Heart left ventricle (tissue), 16 donors: ENCODE measurements around the gene SMIM45.

Experiments
- ATAC-seq, 4 donors: fragments of 200-7000 bp; cut with Tn5 transposase; one replicate each; pipeline ENCODE4 v1.9.1; 2020 to 2022; ENCODE audit warnings: moderate library complexity in 4 of 4, mild to moderate bottlenecking in 3 of 4, moderate number of reproducible peaks in 1 of 4
- DNase-seq, 5 donors: peaks; one replicate each; pipeline ENCODE4 v3.0.0-alpha.2; 2020
- H3K27ac ChIP-seq, 12 donors: fragments of 200-600 bp; sonication (generic) in 4 of 12; one replicate each; pipeline versions ENCODE4 v1.5.0 to v1.8.0; 2016 to 2022; ENCODE audit warnings: mild to moderate bottlenecking in 2 of 12
- H3K27me3 ChIP-seq, 9 donors: fragments of 200-600 bp; sonication (generic) in 2 of 9; one replicate each; pipeline versions ENCODE4 v1.5.1 to v1.8.0; 2016 to 2022; ENCODE audit warnings: mild to moderate bottlenecking in 3 of 9
- H3K36me3 ChIP-seq, 9 donors: fragments of 200-600 bp; sonication (generic) in 2 of 9; one replicate each; pipeline versions ENCODE4 v1.5.0 to v1.8.0; 2018 to 2022; ENCODE audit warnings: mild to moderate bottlenecking in 2 of 9
- H3K4me1 ChIP-seq, 12 donors: fragments of 200-600 bp; sonication (generic) in 4 of 12; one replicate each; pipeline versions ENCODE4 v1.5.0 to v1.8.0; 2016 to 2022; ENCODE audit warnings: mild to moderate bottlenecking in 3 of 12
- H3K4me3 ChIP-seq, 12 donors: fragments of 200-600 bp; sonication (generic) in 4 of 12; one replicate each; pipeline versions ENCODE4 v1.5.0 to v1.8.0; 2017 to 2022; ENCODE audit warnings: mild to moderate bottlenecking in 9 of 12, moderate library complexity in 4 of 12
- H3K9me3 ChIP-seq, 12 donors: fragments of 200-600 bp; sonication (generic) in 4 of 12; one replicate each; pipeline versions ENCODE4 v1.5.0 to v1.8.0; 2016 to 2022; ENCODE audit warnings: mild to moderate bottlenecking in 1 of 12
- CTCF ChIP-seq, 12 donors: fragments of 200-600 bp; sonication (generic) in 4 of 12; IDR thresholded peaks; one replicate each; pipeline versions ENCODE4 v1.5.0 to v1.8.0; 2018 to 2022; ENCODE audit warnings: antibody characterized with exemption in 12 of 12, mild to moderate bottlenecking in 5 of 12
- POLR2A ChIP-seq, 2 donors: fragments of 450-650 bp; IDR thresholded peaks; one replicate each; pipeline ENCODE4 v1.6.1; 2017; ENCODE audit warnings: antibody characterized with exemption in 2 of 2, mild to moderate bottlenecking in 2 of 2, moderate library complexity in 2 of 2
- WGBS, 4 donors: extraction: QIAGEN DNeasy Blood & Tissue Kit in 2 of 4; methylation state at CpG; one replicate each; pipeline versions ENCODE4 v1.1.5 to v1.1.7; 2013 to 2018; 5-methylcytosine and 5-hydroxymethylcytosine counted together
- intact Hi-C, 10 donors: fragments of 100-400 bp; cut with DNase I; formaldehyde crosslinking; loops; one replicate each; pipeline versions ENCODE4 v1.11.1 to v1.14.2; 2022
- donor health status: ischemic (EF 13 %, LVEDD 7.1; RV severe dilation, severe dysfunction).
- donor health status: healthy with polysubstance abuse.
- donor health status: DM: no; HTN: yes; CAD: no.
- donor health status: DM: no; HTN: no; CAD: no.
- donor health status: ischemic (EF 25% LVEDD 6.9; RV normal size, moderate dysfunction).
- donor health status: ischemic (EF 25% LVEDD 5.7; RV mildly dilated, moderate dysfunction).
- donor health status: healthy.
- donor health status: DM: yes; HTN: yes; CAD: no.
- donor health status: ischemic (EF 35%, LVEDD 5.7; RV mildly dilated, moderate dysfunction).
- donor health status: nonischemic (EF 11% LVEDD 7.7; RV severe dilation, severe dysfunction).
- donor health status: DM: yes; HTN: yes; CAD: no.
- donor health status: PGD.
- donor health status: ischemic (EF 29% LVEDD 5.4; RV normal size, mild dysfunction).
- donor health status: nonischemic (EF 23%, LVEDD 6.1; RV moderate dilation, normal function).

The SMIM45 gene

GRCh38 chr22:41908411-41909309, 43.3 kb upstream of the SMIM45 start:
- no peak overlapping the region for H3K4me3 ChIP-seq
- DNase-seq (no peak), ATAC-seq (no peak)
- H3K4me1 ChIP-seq, result peaks cover 0 to 38% (median 16%) of the 10 kb centered on the region in 12 donors
- peaks cover 0 to 38% (median 25%) of the 10 kb centered on the region in 9 donors for H3K36me3 ChIP-seq
- H3K27me3 ChIP-seq, result peaks cover 11 to 42% (median 26%) of the 10 kb centered on the region in 9 donors
- H3K9me3 ChIP-seq, result no peaks in the 10 kb centered on the region
- TF ChIP-seq CTCF (IDR thresholded peaks at IDR 0.05) (no peak), POLR2A (IDR thresholded peaks at IDR 0.05) (no peak)
- WGBS, 4 donors, result 59 to 70% (median 63%) methylated on average over 12 to 14 of the region's 14 CpGs
- peak overlapping the region in 1 of 12 donors; percentile 75 for H3K27ac ChIP-seq
- intact Hi-C loops, result no loop called here

DNA sequence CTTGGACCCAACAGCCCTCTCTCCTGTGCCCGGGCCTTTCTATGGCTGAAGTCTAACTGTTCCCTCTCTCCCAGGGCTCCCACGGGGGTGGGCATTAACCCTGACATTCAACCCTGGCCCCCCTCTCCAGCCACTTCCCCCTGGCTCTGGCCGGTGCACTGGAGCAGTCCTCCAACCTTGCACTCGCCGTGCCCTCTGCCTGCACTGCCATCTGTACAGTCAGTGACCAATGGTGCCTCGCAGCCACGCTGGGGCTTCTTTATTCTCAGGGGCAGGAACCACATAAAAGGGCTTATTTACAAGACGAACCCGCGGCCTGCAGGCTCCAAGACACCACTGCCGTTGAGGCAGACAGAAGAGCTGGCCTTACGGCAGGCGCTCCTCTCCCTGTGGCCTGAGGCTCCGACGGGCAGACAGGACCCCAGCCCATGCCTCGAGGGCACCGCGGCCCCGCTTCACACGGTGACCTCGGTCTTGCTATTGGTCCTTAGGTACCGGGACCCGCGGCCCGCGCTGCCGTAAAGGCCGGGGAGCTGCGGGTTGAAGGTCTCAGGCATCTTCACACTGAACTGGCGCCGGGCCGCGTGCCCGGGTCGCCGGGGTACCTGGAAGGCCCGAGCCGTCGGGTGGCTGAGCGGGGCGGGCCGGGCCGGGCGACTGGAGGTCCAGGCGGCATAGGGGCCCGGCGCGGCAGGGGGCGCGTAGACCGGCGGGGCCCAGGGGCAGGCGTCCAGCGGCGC, 42.5 kb upstream of the SMIM45 start:
- H3K27ac ChIP-seq, result peak overlapping the region in 4 of 12 donors; percentile 50 to 75 (median 61)
- DNase-seq, result no peak
- peaks cover 17 to 49% (median 31%) of the 10 kb centered on the region in 9 donors for H3K27me3 ChIP-seq

GRCh38 chr22:41910050-41911000, 41.6 kb upstream of the SMIM45 start:
- Histone ChIP-seq H3K36me3 (peaks cover 0 to 21% (median 9%) of the 10 kb centered on the region in 9 donors), H3K4me1 (peaks cover 0 to 52% (median 17%) of the 10 kb centered on the region in 12 donors), H3K9me3 (no peaks in the 10 kb centered on the region), H3K4me3 (peak overlapping the region; percentile 22 to 57 (median 42)), H3K27ac (peak overlapping the region in 5 of 12 donors; percentile 17 to 75 (median 58)), H3K27me3 (peaks cover 21 to 57% (median 38%) of the 10 kb centered on the region in 9 donors)
- WGBS, 4 donors, result 0 to 1% (median 1%) methylated on average over 28 to 112 of the region's 112 CpGs
- TF ChIP-seq CTCF (IDR thresholded peaks at IDR 0.05), result no peak
- no peak for TF ChIP-seq POLR2A (IDR thresholded peaks at IDR 0.05)
- intact Hi-C loops, result no loop called here
- peak; percentile 43 to 76 (median 60) for ATAC-seq
- peak in 3 of 5 donors; percentile 50 to 72 (median 66) for DNase-seq

More for the DNA sequence above, 42.5 kb upstream of the SMIM45 start:
- Histone ChIP-seq H3K4me1 (peaks cover 0 to 44% (median 14%) of the 10 kb centered on the region in 12 donors), H3K36me3 (peaks cover 0 to 30% (median 17%) of the 10 kb centered on the region in 9 donors), H3K4me3 (peak overlapping the region; percentile 22 to 57 (median 42)), H3K9me3 (no peaks in the 10 kb centered on the region)
- intact Hi-C loops, result no loop called here
- peak in 1 of 4 donors; percentile 2 for ATAC-seq
- TF ChIP-seq CTCF (IDR thresholded peaks at IDR 0.05) (no peak), POLR2A (IDR thresholded peaks at IDR 0.05) (no peak)
- WGBS, 4 donors, result 26 to 46% (median 36%) methylated on average over 27 to 55 of the region's 55 CpGs
